Neural progenitor cell (in vitro differentiated cells): ENCODE results near the gene CHPF. TPM values are rescaled to one million over a fixed set of nuclear protein-coding genes. Genes with fewer than 3 reads are reported as not detected.
A peak's percentile ranks its signal among the peaks of the same experiment; 100 is the strongest.

ENCODE experiments used
- DNase-seq: peaks from one replicate; pipeline ENCODE4 v3.0.0-alpha.2; 2016; ENCODE audit warnings: low spot score
- H2AFZ ChIP-seq: fragments of 200-600 bp; sonication (generic); replicated peaks from 2 replicates; pipeline ENCODE4 v1.6.1; 2016; ENCODE audit warnings: antibody characterized with exemption
- H3F3A ChIP-seq: fragments of 200-600 bp; sonication (generic); 2 replicates; pipeline ENCODE4 v1.6.1; 2016; ENCODE audit warnings: antibody characterized with exemption, low read depth
- H3K27ac ChIP-seq: fragments of 200-600 bp; sonication (generic); 2 replicates; pipeline ENCODE4 v1.5.1; 2016; ENCODE audit warnings: mild to moderate bottlenecking
- H3K27me3 ChIP-seq: fragments of 200-600 bp; sonication (generic); 2 replicates; pipeline ENCODE4 v1.6.1; 2016; ENCODE audit warnings: mild to moderate bottlenecking, moderate library complexity
- H3K36me3 ChIP-seq: fragments of 200-600 bp; sonication (generic); 2 replicates; pipeline ENCODE4 v1.5.1; 2016
- H3K4me1 ChIP-seq: fragments of 200-600 bp; sonication (generic); 2 replicates; pipeline ENCODE4 v1.6.1; 2016; ENCODE audit warnings: mixed run types
- H3K4me2 ChIP-seq: fragments of 200-600 bp; sonication (generic); 2 replicates; pipeline ENCODE4 v1.6.1; 2016
- H3K4me3 ChIP-seq: fragments of 200-600 bp; sonication (generic); 2 replicates; pipeline ENCODE4 v1.5.1; 2016
- H3K79me2 ChIP-seq: fragments of 200-600 bp; sonication (generic); 2 replicates; pipeline ENCODE4 v1.6.1; 2016; ENCODE audit warnings: low read depth
- H3K9ac ChIP-seq: fragments of 200-600 bp; sonication (generic); 2 replicates; pipeline ENCODE4 v1.6.1; 2016
- H3K9me3 ChIP-seq: fragments of 200-600 bp; sonication (generic); 2 replicates; pipeline ENCODE4 v1.5.1; 2016; ENCODE audit warnings: low read depth
- H4K20me1 ChIP-seq: fragments of 200-600 bp; sonication (generic); 2 replicates; pipeline ENCODE4 v1.6.1; 2016; ENCODE audit warnings: low read depth
- H3K27ac Mint-ChIP-seq: 3 replicates; pipeline ENCODE4 v1.8.0; 2021; ENCODE audit warnings: mixed read lengths
- H3K27me3 Mint-ChIP-seq: 2 replicates; pipeline ENCODE4 v1.8.0; 2022; ENCODE audit warnings: low read depth, mild to moderate bottlenecking, inconsistent platforms, moderate library complexity, mixed read lengths; ENCODE audit not compliant: insufficient read depth
- H3K36me3 Mint-ChIP-seq: 3 replicates; pipeline ENCODE4 v1.8.0; 2021; ENCODE audit warnings: mixed read lengths
- H3K4me1 Mint-ChIP-seq: 3 replicates; pipeline ENCODE4 v1.8.0; 2021; ENCODE audit warnings: mixed read lengths
- H3K4me3 Mint-ChIP-seq: 3 replicates; pipeline ENCODE4 v1.8.0; 2021; ENCODE audit warnings: mild to moderate bottlenecking, moderate library complexity, mixed read lengths
- H3K9me3 Mint-ChIP-seq: 3 replicates; pipeline ENCODE4 v1.8.0; 2020; ENCODE audit warnings: mixed read lengths
- CTCF ChIP-seq: fragments of 200-600 bp; sonication (generic); IDR thresholded peaks from 2 replicates; pipeline ENCODE4 v1.5.1; 2017; ENCODE audit warnings: antibody characterized with exemption, mild to moderate bottlenecking
- EZH2 ChIP-seq: fragments of 200-600 bp; sonication (generic); IDR thresholded peaks from 2 replicates; pipeline ENCODE4 v1.6.1; 2017; ENCODE audit warnings: antibody characterized with exemption, mild to moderate bottlenecking, moderate library complexity
- EZH2phosphoT487 ChIP-seq: fragments of 200-600 bp; sonication (generic); IDR thresholded peaks from 2 replicates; pipeline ENCODE4 v1.6.1; 2017; ENCODE audit warnings: antibody characterized with exemption
- total RNA-seq: library from RNA; depleted of rRNA; stranded (reverse); fragments of >200 nt; gene quantifications from 2 replicates; pipeline ENCODE4 v1.2.3, GENCODE V29; 2015; ENCODE audit warnings: low replicate concordance

The CHPF gene
- total RNA-seq, 1 donor from 2014 or later = 6.7 TPM

- Histone ChIP-seq H3F3A (peaks cover 31% of the 10 kb centered on the region), H3K4me3 (peak within 1 kb of the TSS; percentile 12), H3K4me2 (peak within 1 kb of the TSS; percentile 80), H3K27me3 (peaks cover 44% of the 10 kb centered on the region), H3K79me2 (no peaks in the 10 kb centered on the region), H4K20me1 (no peaks in the 10 kb centered on the region), H3K4me1 (peaks cover 53% of the 10 kb centered on the region), H2AFZ (no peak within 1 kb of the TSS), H3K27ac (no peak within 1 kb of the TSS), H3K9ac (no peak within 1 kb of the TSS), H3K36me3 (no peaks in the 10 kb centered on the region), H3K9me3 (no peaks in the 10 kb centered on the region)
- Mint-ChIP-seq H3K36me3 (no peaks in the 10 kb centered on the region), H3K4me1 (peaks cover 65% of the 10 kb centered on the region), H3K27ac (peak within 1 kb of the TSS; percentile 83), H3K9me3 (no peaks in the 10 kb centered on the region), H3K4me3 (peak within 1 kb of the TSS; percentile 81), H3K27me3 (peaks cover 41% of the 10 kb centered on the region)
- DNase-seq = peak; percentile 67
- TF ChIP-seq EZH2 (no peak), CTCF (no peak), EZH2phosphoT487 (no peak)
Observed at GRCh38 chr2:219514196-219514761, 29.3 kb downstream of the CHPF start, which contains the start of gene ASIC4. Gene ASIC4, plus strand, starts transcription at chr2:219514482. Its CDS starts 243 bp downstream, at chr2:219514725.

DNA sequence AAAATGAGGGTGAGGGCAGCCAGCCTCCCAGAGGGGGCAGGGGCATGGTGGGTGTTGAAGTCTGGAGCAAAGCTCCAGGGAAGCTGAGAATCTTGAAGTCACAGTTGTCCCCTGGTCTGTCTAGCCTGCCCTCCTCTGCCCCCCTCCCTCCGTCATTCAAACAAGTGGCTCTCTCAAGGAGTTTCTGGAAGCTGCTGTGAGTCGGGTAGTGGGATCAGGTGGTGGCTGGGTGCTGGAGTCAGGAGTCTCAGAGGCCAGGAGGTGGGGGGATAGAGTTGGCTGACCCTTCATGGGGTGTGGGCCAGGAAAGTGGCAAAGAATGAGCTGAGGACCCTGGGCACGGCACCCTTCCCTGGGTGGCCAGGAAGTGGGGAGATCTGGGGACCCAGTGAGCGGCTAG, 29.8 kb downstream of the CHPF start:
- H3K4me3 Mint-ChIP-seq = peak overlapping the region; percentile 81
- peaks cover 38% of the 10 kb centered on the region for H3K27me3 Mint-ChIP-seq
- no peaks in the 10 kb centered on the region for H3K36me3 ChIP-seq
- no peaks in the 10 kb centered on the region for H3K9me3 ChIP-seq
- H3K9ac ChIP-seq = no peak overlapping the region
- H3K9me3 Mint-ChIP-seq = no peaks in the 10 kb centered on the region
- DNase-seq = no peak
- H3F3A ChIP-seq = peaks cover 30% of the 10 kb centered on the region
- H3K79me2 ChIP-seq = no peaks in the 10 kb centered on the region
- peak overlapping the region; percentile 80 for H3K4me2 ChIP-seq
- H2AFZ ChIP-seq = no peak overlapping the region
- H3K36me3 Mint-ChIP-seq = no peaks in the 10 kb centered on the region
- peaks cover 57% of the 10 kb centered on the region for H3K4me1 ChIP-seq
- TF ChIP-seq CTCF (no peak), EZH2phosphoT487 (no peak), EZH2 (no peak)
- H3K27me3 ChIP-seq = peaks cover 44% of the 10 kb centered on the region
- peak overlapping the region; percentile 83 for H3K27ac Mint-ChIP-seq
- H3K4me3 ChIP-seq = peak overlapping the region; percentile 6
- peaks cover 64% of the 10 kb centered on the region for H3K4me1 Mint-ChIP-seq
- H4K20me1 ChIP-seq = no peaks in the 10 kb centered on the region
- H3K27ac ChIP-seq = no peak overlapping the region

DNA sequence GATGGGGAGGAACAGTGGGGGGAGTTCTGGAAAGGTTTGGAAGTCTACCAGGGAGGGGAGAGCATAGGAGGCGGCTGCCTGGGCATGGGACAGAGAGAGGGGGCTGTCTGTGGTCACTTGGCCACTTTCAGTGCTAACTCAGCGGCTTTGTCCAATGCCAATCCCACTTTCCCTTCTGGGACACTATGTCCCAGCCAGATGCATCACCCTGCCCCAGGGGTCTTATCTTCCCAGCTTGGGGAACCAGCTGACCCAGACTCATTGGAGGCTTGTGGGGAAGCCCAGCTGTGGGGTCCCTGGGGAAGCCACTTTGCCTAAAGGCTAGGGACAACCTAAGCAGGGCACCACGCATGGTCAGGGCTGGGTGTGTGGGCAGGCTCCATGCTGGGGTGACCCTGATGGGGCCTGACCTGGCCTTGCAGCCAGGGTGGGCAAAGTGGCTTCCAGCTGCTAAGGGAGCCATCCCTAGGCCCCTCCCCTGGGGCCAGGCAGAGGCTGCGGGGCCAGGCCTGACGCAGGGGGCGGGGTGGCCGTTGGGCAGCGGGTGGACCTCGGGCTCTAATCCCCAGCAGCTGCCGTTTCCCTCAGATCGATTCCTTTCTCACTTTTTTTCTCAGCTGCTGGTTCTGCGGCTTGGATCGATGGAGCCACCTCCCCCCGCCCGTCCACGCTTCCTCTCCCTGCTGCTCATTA, 30.9 kb downstream of the CHPF start:
- H3K4me2 ChIP-seq = peak overlapping the region; percentile 80
- H3K36me3 ChIP-seq = no peaks in the 10 kb centered on the region
- Mint-ChIP-seq H3K27me3 (peaks cover 38% of the 10 kb centered on the region), H3K9me3 (no peaks in the 10 kb centered on the region), H3K4me1 (peaks cover 65% of the 10 kb centered on the region), H3K27ac (no peak overlapping the region), H3K36me3 (no peaks in the 10 kb centered on the region), H3K4me3 (peak overlapping the region; percentile 81)
- H3K9me3 ChIP-seq = no peaks in the 10 kb centered on the region
- H3K4me3 ChIP-seq = peak overlapping the region; percentile 12
- peaks cover 35% of the 10 kb centered on the region for H3F3A ChIP-seq
- H3K79me2 ChIP-seq = no peaks in the 10 kb centered on the region
- H3K27me3 ChIP-seq = peaks cover 44% of the 10 kb centered on the region
- H3K4me1 ChIP-seq = peaks cover 65% of the 10 kb centered on the region
- no peak overlapping the region for H3K9ac ChIP-seq
- no peaks in the 10 kb centered on the region for H4K20me1 ChIP-seq
- peak; percentile 85 for DNase-seq
- TF ChIP-seq CTCF (no peak), EZH2 (no peak), EZH2phosphoT487 (no peak)
- H2AFZ ChIP-seq = no peak overlapping the region
- H3K27ac ChIP-seq = no peak overlapping the region
